Upper lobe of left lung (tissue), 6 donors: ENCODE data around the gene CAMKV. TPM values are rescaled to one million over a fixed set of nuclear protein-coding genes. Genes with fewer than 3 reads are reported as not detected.

ENCODE experiments used
- ATAC-seq, 2 donors: fragments of 200-7000 bp; cut with Tn5 transposase; one replicate each; pipeline ENCODE4 v1.9.1; 2022; ENCODE audit warnings: mild to moderate bottlenecking in 2 of 2, moderate library complexity in 2 of 2; ENCODE audit not compliant: low FRiP score in 2 of 2
- DNase-seq, 2 donors: peaks; one replicate each; pipeline ENCODE4 v3.0.0-alpha.2; 2019 to 2020
- H3K27ac ChIP-seq, 4 donors: fragments of 200-600 bp; sonication (generic); one replicate each; pipeline ENCODE4 v1.5.1; 2016 to 2019
- H3K27me3 ChIP-seq, 4 donors: fragments of 200-600 bp; sonication (generic); one replicate each; pipeline ENCODE4 v1.5.1; 2017 to 2019
- H3K36me3 ChIP-seq, 4 donors: fragments of 200-600 bp; sonication (generic); one replicate each; pipeline ENCODE4 v1.5.1; 2016 to 2019
- H3K4me1 ChIP-seq, 4 donors: fragments of 200-600 bp; sonication (generic); one replicate each; pipeline ENCODE4 v1.5.1; 2018 to 2019
- H3K4me3 ChIP-seq, 4 donors: fragments of 200-600 bp; sonication (generic); one replicate each; pipeline ENCODE4 v1.5.1; 2017 to 2019; ENCODE audit warnings: mild to moderate bottlenecking in 2 of 4, moderate library complexity in 1 of 4
- H3K9me3 ChIP-seq, 4 donors: fragments of 200-600 bp; sonication (generic); one replicate each; pipeline ENCODE4 v1.5.1; 2018 to 2019
- EP300 ChIP-seq, 4 donors: sonication (generic); formaldehyde crosslinking; IDR thresholded peaks; one replicate each; pipeline ENCODE4 v1.5.1; 2017; ENCODE audit warnings: antibody characterized with exemption in 4 of 4, control low read depth in 2 of 4
- POLR2A ChIP-seq, 4 donors: fragments of 450-650 bp; IDR thresholded peaks; one replicate each; pipeline ENCODE4 v1.5.1; 2016 to 2017; ENCODE audit warnings: antibody characterized with exemption in 4 of 4, mild to moderate bottlenecking in 2 of 4
- POLR2AphosphoS5 ChIP-seq, 2 donors: sonication (generic); formaldehyde crosslinking; IDR thresholded peaks; one replicate each; pipeline ENCODE4 v1.5.1; 2017; ENCODE audit warnings: antibody characterized with exemption in 2 of 2
- WGBS, 2 donors: methylation state at CpG; one replicate each; pipeline ENCODE4 v1.1.5; 2017 to 2018; 5-methylcytosine and 5-hydroxymethylcytosine counted together
- total RNA-seq, 6 donors: library from RNA; depleted of rRNA in 4 of 6; stranded (reverse); fragments of >200 nt in 4 of 6; gene quantifications; one replicate each; pipeline versions ENCODE4 v1.1.0 to v1.2.1, GENCODE V29; 2016 to 2021
- TF ChIP-seq, protein P1 (sequence below), 6 experiments: fragments of 450-650 bp in 4 of 6; fragments of 200-600 bp in 2 of 6; sonication (generic) in 2 of 6; IDR thresholded peaks; one replicate each; pipeline ENCODE4 v1.5.1; 2016 to 2019; ENCODE audit warnings: antibody characterized with exemption in 6 of 6
- donor health status: DM: no; HTN: no; CAD: no; lungs with moderate emphysema.
- donor health status: DM: no; HTN: yes; CAD: no; lungs with severe emphysema.

Gene CAMKV
- total RNA-seq, 6 donors from 2014 or later: 0.43 TPM; not detected in 5

DNA sequence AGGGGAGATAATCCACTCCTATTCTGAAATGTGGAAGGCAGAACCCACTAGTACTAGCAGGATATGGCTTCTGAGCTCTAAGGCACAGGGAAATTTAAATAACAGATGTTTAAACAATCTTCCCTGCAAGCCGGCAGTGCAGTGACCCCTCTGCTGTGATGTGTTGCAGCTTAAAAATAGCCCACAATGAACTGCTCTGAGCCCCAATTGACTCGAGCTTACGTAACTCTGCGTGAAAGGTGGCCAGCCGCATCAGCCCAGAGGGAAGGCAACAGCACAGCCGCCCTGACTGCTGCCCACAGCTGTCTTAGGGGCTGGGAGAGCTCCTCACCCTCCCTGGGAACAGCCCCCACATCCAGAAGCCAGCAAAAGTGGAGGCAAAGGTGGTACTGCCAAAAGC is 12.5 kb upstream of the CAMKV start:
- H3K27me3 ChIP-seq: no peaks in the 10 kb centered on the region
- DNase-seq (no peak), ATAC-seq (no peak)
- no peaks in the 10 kb centered on the region for H3K4me1 ChIP-seq
- WGBS, 2 donors: 17 to 32% methylated on average over 6 of the region's 6 CpGs
- H3K9me3 ChIP-seq: no peaks in the 10 kb centered on the region
- H3K36me3 ChIP-seq: no peaks in the 10 kb centered on the region
- TF ChIP-seq EP300 (IDR thresholded peaks at IDR 0.05) (no peak), POLR2A (IDR thresholded peaks at IDR 0.05) (no peak), POLR2AphosphoS5 (IDR thresholded peaks at IDR 0.05) (no peak)
- TF ChIP-seq, protein P1, sequence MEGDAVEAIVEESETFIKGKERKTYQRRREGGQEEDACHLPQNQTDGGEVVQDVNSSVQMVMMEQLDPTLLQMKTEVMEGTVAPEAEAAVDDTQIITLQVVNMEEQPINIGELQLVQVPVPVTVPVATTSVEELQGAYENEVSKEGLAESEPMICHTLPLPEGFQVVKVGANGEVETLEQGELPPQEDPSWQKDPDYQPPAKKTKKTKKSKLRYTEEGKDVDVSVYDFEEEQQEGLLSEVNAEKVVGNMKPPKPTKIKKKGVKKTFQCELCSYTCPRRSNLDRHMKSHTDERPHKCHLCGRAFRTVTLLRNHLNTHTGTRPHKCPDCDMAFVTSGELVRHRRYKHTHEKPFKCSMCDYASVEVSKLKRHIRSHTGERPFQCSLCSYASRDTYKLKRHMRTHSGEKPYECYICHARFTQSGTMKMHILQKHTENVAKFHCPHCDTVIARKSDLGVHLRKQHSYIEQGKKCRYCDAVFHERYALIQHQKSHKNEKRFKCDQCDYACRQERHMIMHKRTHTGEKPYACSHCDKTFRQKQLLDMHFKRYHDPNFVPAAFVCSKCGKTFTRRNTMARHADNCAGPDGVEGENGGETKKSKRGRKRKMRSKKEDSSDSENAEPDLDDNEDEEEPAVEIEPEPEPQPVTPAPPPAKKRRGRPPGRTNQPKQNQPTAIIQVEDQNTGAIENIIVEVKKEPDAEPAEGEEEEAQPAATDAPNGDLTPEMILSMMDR (IDR thresholded peaks at IDR 0.05): no peak
- no peak overlapping the region for H3K4me3 ChIP-seq
- no peak overlapping the region for H3K27ac ChIP-seq

GRCh38 chr3:49880581-49881315 is 11.0 kb upstream of the CAMKV start:
- no peaks in the 10 kb centered on the region for H3K4me1 ChIP-seq
- H3K36me3 ChIP-seq: no peaks in the 10 kb centered on the region
- no peak for ATAC-seq
- no peak overlapping the region for H3K27ac ChIP-seq
- no peak for TF ChIP-seq POLR2AphosphoS5 (IDR thresholded peaks at IDR 0.05)
- TF ChIP-seq, protein P1 (IDR thresholded peaks at IDR 0.05): no peak
- TF ChIP-seq POLR2A (IDR thresholded peaks at IDR 0.05): no peak
- TF ChIP-seq EP300 (IDR thresholded peaks at IDR 0.05): no peak
- H3K27me3 ChIP-seq: no peaks in the 10 kb centered on the region
- H3K9me3 ChIP-seq: no peaks in the 10 kb centered on the region
- no peak for DNase-seq
- H3K4me3 ChIP-seq: no peak overlapping the region
- 40 to 55% methylated on average over 6 of the region's 6 CpGs for WGBS, 2 donors

- DNase-seq: no peak
- H3K27ac ChIP-seq: no peak overlapping the region
- 53 to 86% methylated on average over 1 to 2 of the region's 2 CpGs for WGBS, 2 donors
- H3K36me3 ChIP-seq: no peaks in the 10 kb centered on the region
- H3K27me3 ChIP-seq: no peaks in the 10 kb centered on the region
- ATAC-seq: no peak
- TF ChIP-seq, protein P1 (IDR thresholded peaks at IDR 0.05): no peak
- no peak for TF ChIP-seq EP300 (IDR thresholded peaks at IDR 0.05)
- no peak for TF ChIP-seq POLR2A (IDR thresholded peaks at IDR 0.05)
- no peak for TF ChIP-seq POLR2AphosphoS5 (IDR thresholded peaks at IDR 0.05)
- no peak overlapping the region for H3K4me3 ChIP-seq
- H3K4me1 ChIP-seq: no peaks in the 10 kb centered on the region
- H3K9me3 ChIP-seq: no peaks in the 10 kb centered on the region
These were observed 10.0 kb upstream of the CAMKV start for GRCh38 chr3:49879721-49880120.

DNA sequence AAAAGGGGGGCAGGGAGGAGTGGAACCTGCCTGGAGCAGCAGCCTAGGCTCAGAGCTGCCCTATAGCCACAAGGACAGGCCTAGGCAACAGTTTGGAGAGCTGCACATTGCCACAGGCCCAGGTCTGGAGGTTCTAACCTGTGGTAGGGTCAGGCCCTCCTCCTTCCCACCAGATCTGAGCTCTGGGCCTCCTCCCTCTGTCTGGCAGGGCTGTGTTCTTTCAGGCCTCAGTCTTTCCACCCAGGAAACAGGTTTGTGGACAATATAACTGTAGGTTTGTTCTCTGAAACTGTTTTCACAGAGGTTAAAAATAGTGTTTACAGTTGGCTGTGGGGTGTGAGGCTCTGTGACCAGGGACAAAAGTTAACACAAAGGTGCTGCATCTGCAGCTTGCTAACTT is 9.0 kb upstream of the CAMKV start:
- no peak overlapping the region for H3K4me3 ChIP-seq
- no peak for DNase-seq
- H3K27ac ChIP-seq: no peak overlapping the region
- no peak for ATAC-seq
- no peaks in the 10 kb centered on the region for H3K9me3 ChIP-seq
- no peaks in the 10 kb centered on the region for H3K27me3 ChIP-seq
- no peaks in the 10 kb centered on the region for H3K4me1 ChIP-seq
- H3K36me3 ChIP-seq: no peaks in the 10 kb centered on the region
- TF ChIP-seq POLR2AphosphoS5 (IDR thresholded peaks at IDR 0.05) (no peak), EP300 (IDR thresholded peaks at IDR 0.05) (no peak), POLR2A (IDR thresholded peaks at IDR 0.05) (no peak)
- TF ChIP-seq, protein P1 (IDR thresholded peaks at IDR 0.05): no peak

- WGBS, 2 donors: 64% methylated on average over 2 of the region's 2 CpGs; no CpG with 5 or more reads in 1 of the 2 donors
- ATAC-seq: no peak
- H3K27me3 ChIP-seq: no peaks in the 10 kb centered on the region
- TF ChIP-seq EP300 (IDR thresholded peaks at IDR 0.05) (no peak), POLR2AphosphoS5 (IDR thresholded peaks at IDR 0.05) (no peak), POLR2A (IDR thresholded peaks at IDR 0.05) (no peak)
- TF ChIP-seq, protein P1 (IDR thresholded peaks at IDR 0.05): no peak
- no peak for DNase-seq
- H3K4me1 ChIP-seq: no peaks in the 10 kb centered on the region
- H3K4me3 ChIP-seq: no peak overlapping the region
- no peaks in the 10 kb centered on the region for H3K36me3 ChIP-seq
- no peaks in the 10 kb centered on the region for H3K9me3 ChIP-seq
- H3K27ac ChIP-seq: no peak overlapping the region
These were observed 8.0 kb upstream of the CAMKV start for GRCh38 chr3:49877716-49878115.
